ENCODE results near the gene ZCCHC24. TPM values are rescaled to one million over a fixed set of nuclear protein-coding genes. Genes with fewer than 3 reads are reported as not detected.
A peak's percentile ranks its signal among the peaks of the same experiment; 100 is the strongest.

The ZCCHC24 gene
- total and polyA plus RNA-seq, 2 donors (not counting 3 experiments of a cell fraction or from before 2014, with no cell fraction given), result 5.2 to 8.4 TPM

GRCh38 chr10:79374312-79375191 is 70.9 kb downstream of the ZCCHC24 start:
- Histone ChIP-seq H3K9ac (replicated peaks; ENCODE audit: extremely low read depth, insufficient read depth, low read length) (no peak overlapping the region), H3K79me2 (ENCODE audit: control insufficient read depth, insufficient read depth, low read length) (no peaks in the 10 kb centered on the region), H3K36me3 (ENCODE audit: control insufficient read depth in 2 of 2, extremely low read depth in 1 of 2, insufficient read depth in 2 of 2, low read length in 2 of 2) (no peaks in the 10 kb centered on the region), H3K9me3 (replicated peaks; ENCODE audit: control insufficient read depth, insufficient read depth, low read length) (no peaks in the 10 kb centered on the region), H3K9me1 (replicated peaks; ENCODE audit: control insufficient read depth, extremely low read depth, insufficient read depth, low read length) (no peaks in the 10 kb centered on the region), H3K4me2 (ENCODE audit: insufficient read depth, low read length) (no peak overlapping the region), H3K4me3 (replicated peaks in 1 of 3; ENCODE audit: insufficient read depth in 1 of 3, low read depth in 1 of 3, low read length in 3 of 3) (no peak overlapping the region), H2AFZ (ENCODE audit: low read depth, low read length) (no peak overlapping the region), H4K20me1 (replicated peaks; ENCODE audit: control insufficient read depth, extremely low read depth, insufficient read depth, low read length) (no peaks in the 10 kb centered on the region), H3K27ac (ENCODE audit: insufficient read depth, low read depth, low read length) (no peak overlapping the region), H3K27me3 (ENCODE audit: control insufficient read depth in 2 of 2, insufficient read depth in 2 of 2, low read length in 2 of 2) (peaks cover 2 to 5% of the 10 kb centered on the region in 2 experiments), H3K4me1 (ENCODE audit: control insufficient read depth, extremely low read depth, insufficient read depth, low read length) (no peaks in the 10 kb centered on the region)
- DNase-seq (ENCODE audit: low read depth, low spot score) (peak; percentile 58), FAIRE-seq (peak; percentile 85)
- dilution Hi-C loops (cut with MboI; ENCODE audit: extremely low pct_ligation_motif_present, low sequenced_read_pairs), result no loop called here
- no TSS peak for BruUV-seq (replicated peaks)
- POLR2A ChIA-PET, result no interaction called here
- TF ChIP-seq EZH2 (IDR thresholded peaks at IDR 0.05; ENCODE audit: borderline replicate concordance, low read depth, low read length, severe bottlenecking), result no peak
- peak; percentile 90 for TF ChIP-seq CTCF (IDR thresholded peaks at IDR 0.05; ENCODE audit: extremely low read depth in 1 of 2, insufficient read depth in 1 of 2, low read depth in 1 of 2, low read length in 2 of 2)
- TF ChIP-seq POLR2A (IDR thresholded peaks at IDR 0.05; ENCODE audit: low read depth, low read length), result no peak
- no peak for TF ChIP-seq JUN (IDR thresholded peaks at IDR 0.05; ENCODE audit: borderline replicate concordance, insufficient read depth, insufficient read length, low read depth)
- CTCF ChIA-PET, result interaction anchor here (0.6 to 5.2 kb wide), 49 partner anchors 9 to 232 kb away, joined by 3 to 252 read pairs (median 7); partner anchors contain the start of gene ZCCHC24
- intact Hi-C loops (cut with micrococcal nuclease), result loop anchor here (1.0 kb wide), 3 partner anchors 93 to 234 kb away; no protein-coding TSS in a partner anchor

Data from endothelial cell of umbilical vein (primary cell).